K562 (cell line): Measurements from ENCODE around the gene CHI3L1. TPM values are rescaled to one million over a fixed set of nuclear protein-coding genes. Genes with fewer than 3 reads are reported as not detected.

Source experiments
- ATAC-seq: fragments of 200-7000 bp; cut with Tn5 transposase; 3 replicates; pipeline ENCODE4 v1.9.1; 2020; ENCODE audit warnings: moderate library complexity
- BruUV-seq: library from RNA; stranded (reverse); fragments of 400-500 nt; replicated peaks from 2 replicates; lab custom pipeline; 2021; lab: Mats Ljungman, UMichigan
- CTCF ChIA-PET: fragments of 300-600 bp; formaldehyde crosslinking; extraction: SDS; loops from one replicate; lab custom pipeline; 2021; ENCODE audit warnings: low intra/inter-chr PET ratio; lab: Yijun Ruan, JAX
- POLR2A ChIA-PET: fragments of 300-600, 350-650 bp; sonication (Branson Sonifier 250); formaldehyde crosslinking; extraction: SDS; loops from one replicate; lab custom pipeline; 2021; ENCODE audit warnings: antibody characterized with exemption, inconsistent platforms; lab: Yijun Ruan, JAX
- DNase-seq, 4 experiments: peaks; one replicate each; pipeline versions ENCODE4 v3.0.0 to v3.0.0-alpha.2; 2011 to 2018; ENCODE audit warnings: low spot score in 3 of 4, mixed read lengths in 3 of 4; ENCODE audit errors: extremely low read depth in 1 of 4
- FAIRE-seq: peaks from 2 replicates; lab custom pipeline; 2011; peaks lifted over from hg19 to GRCh38; lab: Jason Lieb, UNC
- H2AFZ ChIP-seq: 2 replicates; pipeline ENCODE4 v1.6.0; 2011; ENCODE audit warnings: low read depth, low read length, control low read depth, inconsistent platforms
- H3K27ac ChIP-seq: fragments of 200-600 bp; 3 replicates; pipeline ENCODE4 v1.8.0; 2011; ENCODE audit warnings: low read depth, mild to moderate bottlenecking, control low read depth, inconsistent platforms, low read length, moderate library complexity, mixed read lengths; ENCODE audit errors: extremely low read depth
- H3K27me3 ChIP-seq, 2 experiments: fragments of 300-600 bp in 1 of 2; 2 replicates in 1 of 2; 3 replicates in 1 of 2; pipeline versions ENCODE4 v1.6.0 to v1.8.0; 2011; ENCODE audit warnings: inconsistent platforms in 2 of 2, low read length in 2 of 2, mild to moderate bottlenecking in 1 of 2, mixed read lengths in 1 of 2, moderate library complexity in 1 of 2; ENCODE audit not compliant: control insufficient read depth in 2 of 2, insufficient read depth in 2 of 2
- H3K36me3 ChIP-seq: fragments of 300-600 bp; 3 replicates; pipeline ENCODE4 v1.8.0; 2011; ENCODE audit warnings: mild to moderate bottlenecking, low read length, inconsistent platforms; ENCODE audit not compliant: control insufficient read depth, insufficient read depth
- H3K4me1 ChIP-seq, 2 experiments: fragments of 200-600 bp in 1 of 2; replicated peaks in 1 of 2; 2 replicates in 1 of 2; 3 replicates in 1 of 2; pipeline versions ENCODE4 v1.5.1 to v1.8.0; 2011; ENCODE audit warnings: inconsistent platforms in 2 of 2, low read length in 2 of 2, mild to moderate bottlenecking in 1 of 2, mixed read lengths in 1 of 2, moderate library complexity in 1 of 2; ENCODE audit not compliant: control insufficient read depth in 2 of 2, insufficient read depth in 2 of 2
- H3K4me2 ChIP-seq: 2 replicates; pipeline ENCODE4 v1.6.1; 2011; ENCODE audit warnings: low read length, control low read depth, inconsistent platforms, mixed read lengths; ENCODE audit not compliant: insufficient read depth
- H3K4me3 ChIP-seq: fragments of 200-600 bp; sonication (generic), shearing (Covaris generic); 2 replicates; pipeline ENCODE4 v1.5.1; 2016; ENCODE audit warnings: control low read depth, inconsistent platforms
- H3K79me2 ChIP-seq: fragments of 200-600 bp; 3 replicates; pipeline ENCODE4 v1.8.0; 2011; ENCODE audit warnings: low read length, inconsistent platforms; ENCODE audit not compliant: control insufficient read depth, insufficient read depth
- H3K9ac ChIP-seq, 2 experiments: 2 replicates each; pipeline versions ENCODE4 v1.6.0 to v1.6.1; 2011; ENCODE audit warnings: low read depth in 2 of 2, low read length in 2 of 2, control low read depth in 1 of 2, inconsistent platforms in 1 of 2, mild to moderate bottlenecking in 1 of 2, mixed read lengths in 1 of 2; ENCODE audit not compliant: insufficient read depth in 1 of 2
- H3K9me1 ChIP-seq: one replicate; pipeline ENCODE4 v1.6.0; 2011; ENCODE audit warnings: inconsistent platforms, mild to moderate bottlenecking, low read length, moderate library complexity; ENCODE audit not compliant: control insufficient read depth, insufficient read depth
- H3K9me3 ChIP-seq: replicated peaks from 2 replicates; pipeline ENCODE4 v1.5.1; 2011; ENCODE audit warnings: low read depth, low read length, inconsistent platforms; ENCODE audit not compliant: control insufficient read depth, insufficient read depth
- H4K20me1 ChIP-seq: replicated peaks from 2 replicates; pipeline ENCODE4 v1.6.1; 2011; ENCODE audit warnings: low read length, inconsistent platforms, mixed read lengths; ENCODE audit not compliant: control insufficient read depth, insufficient read depth
- CAMTA2 ChIP-seq: fragments of 250-450 bp; sonication (Bioruptor Pico); conservative IDR thresholded peaks from 2 replicates; pipeline ENCODE4 v1.5.1; 2022
- CBX1 ChIP-seq: sonication (generic); IDR thresholded peaks from 2 replicates; pipeline ENCODE4 v1.6.1; 2016; ENCODE audit warnings: antibody characterized with exemption, low read depth, mild to moderate bottlenecking
- COPS2 ChIP-seq: fragments of 450-650 bp; conservative IDR thresholded peaks from 2 replicates; pipeline ENCODE4 v1.6.1; 2016; ENCODE audit warnings: mild to moderate bottlenecking, moderate library complexity
- DDX20 ChIP-seq: fragments of 450-650 bp; IDR thresholded peaks from 2 replicates; pipeline ENCODE4 v1.6.1; 2016; ENCODE audit warnings: missing genetic modification characterization, low read depth, mild to moderate bottlenecking, missing compliant biosample characterization, moderate library complexity
- ELK1 ChIP-seq: sonication (generic); formaldehyde crosslinking; IDR thresholded peaks from 2 replicates; pipeline ENCODE4 v1.8.1; 2022; ENCODE audit warnings: missing genetic modification reagents
- HMBOX1 ChIP-seq: sonication (generic); IDR thresholded peaks from 2 replicates; pipeline ENCODE4 v1.6.1; 2016
- MECOM ChIP-seq: fragments of 250-450 bp; sonication (Bioruptor Pico); IDR thresholded peaks from 2 replicates; pipeline ENCODE4 v1.8.0; 2022; ENCODE audit warnings: inconsistent platforms
- NR2F6 ChIP-seq: fragments of 450-650 bp; formaldehyde crosslinking; IDR thresholded peaks from 2 replicates; pipeline ENCODE4 v1.4.0; 2020; ENCODE audit warnings: mild to moderate bottlenecking
- POLR3G ChIP-seq: IDR thresholded peaks from 2 replicates; pipeline ENCODE4 v1.6.1; 2011; ENCODE audit not compliant: insufficient read length, insufficient replicate concordance; ENCODE audit errors: extremely low read depth
- SRSF1 ChIP-seq: fragments of 200-400 bp; formaldehyde crosslinking; IDR thresholded peaks from 2 replicates; pipeline ENCODE4 v1.6.1; 2017; ENCODE audit warnings: mild to moderate bottlenecking, low read depth, low read length, moderate library complexity
- ZBTB9 ChIP-seq: fragments of 450-650 bp; formaldehyde crosslinking; IDR thresholded peaks from 2 replicates; pipeline ENCODE4 v1.4.0; 2020; ENCODE audit warnings: mild to moderate bottlenecking, moderate library complexity
- ZNF431 ChIP-seq: sonication (generic); formaldehyde crosslinking; IDR thresholded peaks from 2 replicates; pipeline ENCODE4 v1.8.0; 2022; ENCODE audit warnings: mild to moderate bottlenecking, missing genetic modification reagents
- ZNF77 ChIP-seq: fragments of 250-450 bp; sonication (Bioruptor Pico); IDR thresholded peaks from 2 replicates; pipeline ENCODE4 v1.5.0; 2020
- WGBS: fragments of 100-300 bp; shearing (Covaris generic); methylation state at CpG from one replicate; pipeline ENCODE4 v1.1.6; 2016; ENCODE audit warnings: low coverage, mixed read lengths; ENCODE audit not compliant: insufficient coverage; ENCODE audit errors: missing lambda C conversion rate; 5-methylcytosine and 5-hydroxymethylcytosine counted together
- in situ Hi-C: fragments of 300-500 bp; cut with MboI; formaldehyde crosslinking; loops from 4 replicates; pipeline ENCODE4 v1.15.0; 2018; ENCODE audit warnings: inconsistent platforms, mixed read lengths
- intact Hi-C: fragments of 100-400 bp; cut with micrococcal nuclease; formaldehyde crosslinking; loops from 2 replicates; pipeline ENCODE4 v1.14.2; 2022
- polyA plus RNA-seq, 8 experiments: library from polyadenylated mRNA; depleted of rRNA in 4 of 8; stranded (reverse) in 5 of 8; unstranded in 3 of 8; fragments of >200 nt; fragmentation: Nextera tagmentation in 2 of 8; fragmentation: Illumina TruSeq in 1 of 8; extraction: Ambion mirVana in 2 of 8; extraction: Trizol in 1 of 8; gene quantifications; 2 replicates each; pipeline versions ENCODE4 v1.2.1 to v1.2.3, GENCODE V29; 2011 to 2014; ENCODE audit warnings: inconsistent platforms in 1 of 8, missing spikeins in 1 of 8
- total RNA-seq, 7 experiments: library from RNA; depleted of rRNA in 6 of 7; stranded (reverse); fragments of >200 nt in 6 of 7; fragmentation: Illumina TruSeq in 2 of 7; extraction: Trizol in 2 of 7; gene quantifications; 2 replicates each; pipeline versions ENCODE4 v1.2.1 to v1.2.3, GENCODE V29; 2011 to 2021; ENCODE audit warnings: low replicate concordance in 1 of 7

The CHI3L1 gene
- total and polyA plus RNA-seq, 9 of the 15 experiments (the other 6 are each of a cell fraction or from before 2014, with no cell fraction given), result not detected

- no peak for TF ChIP-seq ZNF77 (CRISPR knock-in tag)
These were observed 52.4 kb downstream of the CHI3L1 start (continued) for GRCh38 chr1:203133970-203134725.

- H3K27ac ChIP-seq, result no peak overlapping the region
- CTCF ChIA-PET, result no interaction called here
- no TSS peak for BruUV-seq
These were observed 54.8 kb downstream of the CHI3L1 start for GRCh38 chr1:203131548-203132200.

More at GRCh38 chr1:203131548-203132200, 54.8 kb downstream of the CHI3L1 start:
- ATAC-seq (no peak), FAIRE-seq (no peak), DNase-seq (no peak)
- no peaks in the 10 kb centered on the region for H3K9me1 ChIP-seq
- no peaks in the 10 kb centered on the region for H3K9me3 ChIP-seq
- H3K9ac ChIP-seq, result no peak overlapping the region
- H3K36me3 ChIP-seq, result no peaks in the 10 kb centered on the region
- intact Hi-C loops (no loop called here), in situ Hi-C loops (no loop called here)
- H3K79me2 ChIP-seq, result no peaks in the 10 kb centered on the region
- no peak overlapping the region for H3K4me3 ChIP-seq
- H3K27me3 ChIP-seq, result peaks cover 9 to 75% of the 10 kb centered on the region in 2 experiments
- POLR2A ChIA-PET, result interaction anchor here (0.6 to 1.4 kb wide), 4 partner anchors 9 to 966 kb away, joined by 3 to 7 read pairs (median 3); no protein-coding TSS in a partner anchor
- no peak for TF ChIP-seq CAMTA2 (CRISPR knock-in tag)
- TF ChIP-seq ZNF431 (CRISPR knock-in tag), result no peak
- no peak for TF ChIP-seq CBX1
- TF ChIP-seq ZBTB9 (CRISPR knock-in tag), result no peak
- TF ChIP-seq SRSF1, result no peak
- TF ChIP-seq MECOM, result no peak
- TF ChIP-seq HMBOX1, result no peak
- TF ChIP-seq POLR3G, result no peak
- no peak for TF ChIP-seq DDX20 (tag)
- no peak for TF ChIP-seq NR2F6 (CRISPR knock-in tag)
- TF ChIP-seq ELK1 (CRISPR knock-in tag), result no peak
- no peak for TF ChIP-seq COPS2
- H3K4me2 ChIP-seq, result no peak overlapping the region
- WGBS, result 3% methylated on average over 9 of the region's 9 CpGs
- H2AFZ ChIP-seq, result no peak overlapping the region
- peaks cover 13% of the 10 kb centered on the region for H4K20me1 ChIP-seq
- H3K4me1 ChIP-seq, result peaks cover 0 to 16% of the 10 kb centered on the region in 2 experiments; a peak in 2 of 5 replicates
